Adipocyte (in vitro differentiated cells): ENCODE measurements around the gene TRAPPC11.
A peak's percentile ranks its signal among the peaks of the same experiment; 100 is the strongest.

ENCODE experiments used
- DNase-seq: peaks from one replicate; pipeline ENCODE4 v3.0.0-alpha.2; 2015; ENCODE audit warnings: low read depth
- H3K27me3 ChIP-seq: replicated peaks from 2 replicates; pipeline ENCODE4 v1.7.0; 2013; ENCODE audit warnings: mild to moderate bottlenecking, low read length, moderate library complexity; ENCODE audit not compliant: control insufficient read depth, insufficient read depth
- H3K36me3 ChIP-seq: 2 replicates; pipeline ENCODE4 v1.7.0; 2013; ENCODE audit warnings: low read length, mild to moderate bottlenecking, moderate library complexity; ENCODE audit not compliant: control insufficient read depth, insufficient read depth, severe bottlenecking
- H3K4me1 ChIP-seq: 2 replicates; pipeline ENCODE4 v1.7.0; 2013; ENCODE audit warnings: mild to moderate bottlenecking, low read length, moderate library complexity; ENCODE audit not compliant: control insufficient read depth, insufficient read depth
- H3K4me3 ChIP-seq: 2 replicates; pipeline ENCODE4 v1.7.0; 2013; ENCODE audit warnings: mild to moderate bottlenecking, low read length, moderate library complexity
- H3K9ac ChIP-seq: 2 replicates; pipeline ENCODE4 v1.7.0; 2013; ENCODE audit warnings: mild to moderate bottlenecking, low read length, moderate library complexity
- H3K9me3 ChIP-seq: 2 replicates; pipeline ENCODE4 v1.7.0; 2013; ENCODE audit warnings: mild to moderate bottlenecking, low read length, moderate library complexity; ENCODE audit not compliant: control insufficient read depth

Gene TRAPPC11

GRCh38 chr4:183686461-183686860 is 27.4 kb downstream of the TRAPPC11 start:
- Histone ChIP-seq H3K9ac (no peak overlapping the region), H3K4me1 (no peaks in the 10 kb centered on the region), H3K36me3 (peaks cover 92% of the 10 kb centered on the region), H3K27me3 (no peaks in the 10 kb centered on the region), H3K4me3 (no peak overlapping the region), H3K9me3 (no peaks in the 10 kb centered on the region)
- no peak for DNase-seq

DNA sequence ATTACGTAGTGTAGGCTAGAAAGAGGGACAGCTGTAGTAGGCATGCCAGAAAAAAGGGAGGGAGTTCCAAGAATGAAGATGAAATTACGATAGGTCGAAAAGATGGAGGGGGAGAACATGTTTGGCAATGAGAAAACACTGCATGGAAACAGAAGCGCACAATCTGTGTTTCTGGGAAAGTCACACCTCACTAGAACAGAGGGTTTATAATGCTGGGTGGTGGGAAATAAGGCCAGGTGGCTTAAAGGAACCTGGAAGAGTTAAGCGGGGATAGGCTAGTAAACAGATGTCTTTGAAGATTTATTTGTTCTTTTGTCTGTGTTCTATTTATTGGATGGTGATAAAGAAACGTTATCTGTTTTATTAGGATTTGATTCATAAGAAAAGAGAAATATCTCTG is 29.1 kb downstream of the TRAPPC11 start:
- Histone ChIP-seq H3K9ac (no peak overlapping the region), H3K4me1 (no peaks in the 10 kb centered on the region), H3K9me3 (no peaks in the 10 kb centered on the region), H3K27me3 (no peaks in the 10 kb centered on the region), H3K4me3 (no peak overlapping the region), H3K36me3 (peaks cover 96% of the 10 kb centered on the region)
- no peak for DNase-seq

- no peak overlapping the region for H3K9ac ChIP-seq
- no peaks in the 10 kb centered on the region for H3K9me3 ChIP-seq
- H3K27me3 ChIP-seq = no peaks in the 10 kb centered on the region
- peaks cover 95% of the 10 kb centered on the region for H3K36me3 ChIP-seq
- H3K4me1 ChIP-seq = no peaks in the 10 kb centered on the region
- DNase-seq = no peak
- no peak overlapping the region for H3K4me3 ChIP-seq
These were observed 31.9 kb downstream of the TRAPPC11 start for GRCh38 chr4:183691006-183691405.

GRCh38 chr4:183691897-183692296 is 32.8 kb downstream of the TRAPPC11 start:
- Histone ChIP-seq H3K9ac (no peak overlapping the region), H3K4me3 (no peak overlapping the region), H3K27me3 (no peaks in the 10 kb centered on the region), H3K9me3 (no peaks in the 10 kb centered on the region), H3K4me1 (no peaks in the 10 kb centered on the region), H3K36me3 (peaks cover 95% of the 10 kb centered on the region)
- DNase-seq = no peak

- H3K9me3 ChIP-seq = peaks cover 6% of the 10 kb centered on the region
- DNase-seq = no peak
- no peaks in the 10 kb centered on the region for H3K4me1 ChIP-seq
- no peaks in the 10 kb centered on the region for H3K27me3 ChIP-seq
- no peak overlapping the region for H3K9ac ChIP-seq
- H3K36me3 ChIP-seq = peaks cover 99% of the 10 kb centered on the region
- H3K4me3 ChIP-seq = no peak overlapping the region
These were observed 39.8 kb downstream of the TRAPPC11 start for GRCh38 chr4:183698909-183699308.

GRCh38 chr4:183700407-183700806 is 41.3 kb downstream of the TRAPPC11 start:
- Histone ChIP-seq H3K27me3 (no peaks in the 10 kb centered on the region), H3K36me3 (peaks cover 93% of the 10 kb centered on the region), H3K9me3 (peaks cover 6% of the 10 kb centered on the region), H3K4me1 (no peaks in the 10 kb centered on the region), H3K9ac (no peak overlapping the region), H3K4me3 (no peak overlapping the region)
- no peak for DNase-seq

DNA sequence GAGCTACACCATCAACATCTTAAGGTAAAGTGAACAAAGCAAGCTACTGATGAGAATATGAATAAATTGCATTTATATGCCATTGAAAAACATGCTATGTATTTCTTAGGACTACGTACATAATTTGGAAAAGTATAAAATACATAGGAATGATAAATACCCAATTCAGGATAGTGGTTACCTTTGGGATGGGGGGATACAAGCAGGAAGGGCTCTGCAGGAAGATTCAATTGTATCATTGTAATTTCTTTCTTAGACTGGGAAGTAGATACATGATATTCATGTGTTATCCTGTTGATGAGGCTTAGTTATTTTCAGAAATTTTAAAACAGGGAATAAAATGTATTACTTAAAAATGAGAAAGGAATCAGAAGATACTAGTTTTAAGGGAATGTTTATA is 43.4 kb downstream of the TRAPPC11 start:
- Histone ChIP-seq H3K4me1 (no peaks in the 10 kb centered on the region), H3K9ac (no peak overlapping the region), H3K36me3 (peaks cover 89% of the 10 kb centered on the region), H3K4me3 (no peak overlapping the region), H3K9me3 (peaks cover 6% of the 10 kb centered on the region), H3K27me3 (no peaks in the 10 kb centered on the region)
- no peak for DNase-seq

DNA sequence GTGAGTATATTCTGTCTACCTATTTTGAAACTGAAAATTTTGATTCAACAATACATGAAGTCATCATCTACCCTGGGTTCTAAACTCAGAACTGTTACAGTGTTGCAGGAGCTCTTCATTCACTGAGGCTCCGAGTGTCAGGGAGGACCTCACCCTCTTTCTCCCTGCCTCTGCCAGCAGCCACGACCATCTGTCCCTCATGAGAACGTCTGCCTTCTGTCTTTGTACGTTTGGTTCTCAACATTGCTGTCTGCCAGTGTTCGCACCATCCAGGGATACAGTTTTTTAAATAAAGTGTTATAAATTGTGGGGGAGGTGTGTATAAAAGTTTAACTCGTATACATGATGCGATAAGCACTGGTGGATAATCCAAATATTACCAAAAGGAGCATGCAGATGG is 55.5 kb downstream of the TRAPPC11 start:
- H3K27me3 ChIP-seq = no peaks in the 10 kb centered on the region
- H3K4me3 ChIP-seq = no peak overlapping the region
- H3K4me1 ChIP-seq = no peaks in the 10 kb centered on the region
- no peak overlapping the region for H3K9ac ChIP-seq
- no peak for DNase-seq
- no peaks in the 10 kb centered on the region for H3K9me3 ChIP-seq
- H3K36me3 ChIP-seq = peaks cover 54% of the 10 kb centered on the region

DNA sequence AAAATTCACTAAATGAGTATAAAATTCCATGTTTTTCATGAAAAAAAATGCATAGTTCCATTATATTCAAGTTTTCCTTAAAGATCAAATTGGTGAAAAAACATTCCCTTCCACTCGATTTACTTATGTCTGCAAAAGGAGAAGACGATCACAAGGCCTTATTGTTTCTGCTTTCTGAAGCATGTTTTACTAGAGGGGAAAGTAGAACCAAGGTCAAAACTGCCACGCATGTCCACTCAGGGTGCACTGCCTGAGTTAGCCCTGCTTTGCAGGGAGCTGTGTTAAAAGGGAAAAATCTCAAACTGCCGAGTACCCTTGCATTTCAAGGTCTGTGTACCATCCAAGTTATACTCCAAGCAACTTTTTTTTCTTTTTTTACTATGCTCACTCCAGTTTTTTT is 57.2 kb downstream of the TRAPPC11 start:
- Histone ChIP-seq H3K9ac (no peak overlapping the region), H3K4me1 (no peaks in the 10 kb centered on the region), H3K27me3 (no peaks in the 10 kb centered on the region), H3K36me3 (peaks cover 42% of the 10 kb centered on the region), H3K4me3 (no peak overlapping the region), H3K9me3 (no peaks in the 10 kb centered on the region)
- no peak for DNase-seq

- no peak overlapping the region for H3K4me3 ChIP-seq
- DNase-seq = no peak
- H3K36me3 ChIP-seq = peaks cover 18% of the 10 kb centered on the region
- H3K9ac ChIP-seq = no peak overlapping the region
- H3K9me3 ChIP-seq = no peaks in the 10 kb centered on the region
- no peaks in the 10 kb centered on the region for H3K27me3 ChIP-seq
- peaks cover 6% of the 10 kb centered on the region for H3K4me1 ChIP-seq
These were observed 59.8 kb downstream of the TRAPPC11 start for GRCh38 chr4:183718876-183719275.

DNA sequence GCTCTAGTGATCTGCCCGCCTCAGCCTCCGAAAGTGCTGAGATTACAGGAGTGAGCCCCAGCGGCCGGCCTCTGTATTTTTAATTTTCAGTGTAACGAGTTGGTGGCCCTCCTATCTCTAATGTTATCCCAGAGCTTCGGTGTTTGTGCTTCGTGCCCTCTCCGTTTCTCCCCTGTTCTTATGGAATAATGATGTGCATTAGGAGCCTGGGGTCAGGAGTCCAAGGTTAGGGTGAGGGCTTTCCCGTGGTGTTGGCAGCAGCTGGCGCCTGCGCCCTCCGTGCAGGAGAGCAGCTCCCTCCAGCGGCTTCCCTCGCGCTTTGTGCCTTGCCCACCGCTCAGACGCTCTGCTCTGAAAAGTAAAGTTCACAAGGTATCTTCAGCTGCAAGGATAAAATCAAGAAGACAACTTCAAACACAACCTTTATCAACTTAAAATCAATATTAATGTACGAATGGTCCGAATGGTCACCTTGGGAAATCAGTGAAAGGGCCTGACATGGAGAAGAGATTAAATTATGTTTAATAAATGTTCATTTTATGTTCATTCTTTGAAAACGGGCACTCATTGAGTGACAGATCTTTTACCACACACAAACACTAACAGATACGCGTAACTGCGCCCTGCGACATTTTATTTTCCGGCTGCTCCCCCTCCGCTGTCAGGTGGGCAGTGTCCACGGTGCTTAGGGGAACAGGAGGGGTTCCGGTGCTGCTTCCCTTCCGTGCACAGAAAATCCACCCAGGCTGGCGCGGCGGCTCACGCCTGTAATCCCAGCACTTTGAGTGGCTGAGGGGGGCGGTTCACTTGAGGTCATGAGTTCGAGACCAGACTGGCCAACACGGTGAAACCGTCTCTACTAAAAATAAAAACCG is 62.4 kb downstream of the TRAPPC11 start:
- Histone ChIP-seq H3K9me3 (no peaks in the 10 kb centered on the region), H3K9ac (no peak overlapping the region), H3K4me3 (peak overlapping the region; percentile 1), H3K36me3 (no peaks in the 10 kb centered on the region), H3K4me1 (peaks cover 6% of the 10 kb centered on the region), H3K27me3 (peaks cover 4% of the 10 kb centered on the region)
- peak; percentile 70 for DNase-seq
